Measurements from ENCODE around the gene OLR1.

Gene OLR1

GRCh38 chr12:10155966-10156365 lies 16.0 kb downstream of the OLR1 start:
- no peak for DNase-seq (ENCODE audit: extremely low read depth, insufficient read length)
- no peak for TF ChIP-seq CTCF (IDR thresholded peaks at IDR 0.05; ENCODE audit: insufficient read depth, low read length, poor library complexity, severe bottlenecking)
- Histone ChIP-seq H3K4me3 (replicated peaks; ENCODE audit: low read depth, low read length) (no peak overlapping the region), H3K27me3 (replicated peaks; ENCODE audit: control insufficient read depth, insufficient read depth, low read length) (no peaks in the 10 kb centered on the region; the same call in 1 of the 2 replicates), H3K36me3 (ENCODE audit: control insufficient read depth, insufficient read depth, low read length) (no peaks in the 10 kb centered on the region)

GRCh38 chr12:10154145-10154496 lies 17.8 kb downstream of the OLR1 start:
- Histone ChIP-seq H3K36me3 (ENCODE audit: control insufficient read depth, insufficient read depth, low read length) (no peaks in the 10 kb centered on the region), H3K27me3 (replicated peaks; ENCODE audit: control insufficient read depth, insufficient read depth, low read length) (no peaks in the 10 kb centered on the region; the same call in 1 of the 2 replicates), H3K4me3 (replicated peaks; ENCODE audit: low read depth, low read length) (peak overlapping the region; percentile 61)
- no peak for DNase-seq (ENCODE audit: extremely low read depth, insufficient read length)
- TF ChIP-seq CTCF (IDR thresholded peaks at IDR 0.05; ENCODE audit: insufficient read depth, low read length, poor library complexity, severe bottlenecking) = no peak

- no peaks in the 10 kb centered on the region; the same call in 1 of the 2 replicates for H3K27me3 ChIP-seq (replicated peaks; ENCODE audit: control insufficient read depth, insufficient read depth, low read length)
Observed at GRCh38 chr12:10153271-10154144, 18.4 kb downstream of the OLR1 start.

GRCh38 chr12:10151621-10152020 lies 20.3 kb downstream of the OLR1 start:
- no peak for DNase-seq (ENCODE audit: extremely low read depth, insufficient read length)
- H3K27me3 ChIP-seq (replicated peaks; ENCODE audit: control insufficient read depth, insufficient read depth, low read length) = no peaks in the 10 kb centered on the region; the same call in 1 of the 2 replicates
- H3K36me3 ChIP-seq (ENCODE audit: control insufficient read depth, insufficient read depth, low read length) = no peaks in the 10 kb centered on the region
- TF ChIP-seq CTCF (IDR thresholded peaks at IDR 0.05; ENCODE audit: insufficient read depth, low read length, poor library complexity, severe bottlenecking) = no peak
- no peak overlapping the region for H3K4me3 ChIP-seq (replicated peaks; ENCODE audit: low read depth, low read length)

More at GRCh38 chr12:10153271-10154144, 18.4 kb downstream of the OLR1 start:
- peak; percentile 79 for TF ChIP-seq CTCF (IDR thresholded peaks at IDR 0.05; ENCODE audit: insufficient read depth, low read length, poor library complexity, severe bottlenecking)
- peak; percentile 51 for DNase-seq (ENCODE audit: extremely low read depth, insufficient read length)
- H3K4me3 ChIP-seq (replicated peaks; ENCODE audit: low read depth, low read length) = peak overlapping the region; percentile 61
- no peaks in the 10 kb centered on the region for H3K36me3 ChIP-seq (ENCODE audit: control insufficient read depth, insufficient read depth, low read length)

- H3K27me3 ChIP-seq (replicated peaks; ENCODE audit: control insufficient read depth, insufficient read depth, low read length) = no peaks in the 10 kb centered on the region
- TF ChIP-seq CTCF (IDR thresholded peaks at IDR 0.05; ENCODE audit: insufficient read depth, low read length, poor library complexity, severe bottlenecking) = no peak
- H3K4me3 ChIP-seq (replicated peaks; ENCODE audit: low read depth, low read length) = no peak overlapping the region
- no peak for DNase-seq (ENCODE audit: extremely low read depth, insufficient read length)
- no peaks in the 10 kb centered on the region for H3K36me3 ChIP-seq (ENCODE audit: control insufficient read depth, insufficient read depth, low read length)
Observed at GRCh38 chr12:10147714-10148403, 24.1 kb downstream of the OLR1 start.

All from GM06990 (cell line).